Endothelial cell of hepatic sinusoid (primary cell): ENCODE measurements around the gene ACSBG1.

Experiments used
- in situ Hi-C: cut with HindIII; loops from 2 replicates; pipeline ENCODE4 v1.10.0; 2017; ENCODE audit warnings: low sequenced_read_pairs

ACSBG1 gene

GRCh38 chr15:78234515-78235040 lies at the start of gene ACSBG1:
TSS of gene ACSBG1 (minus strand) at chr15:78234565. CDS start at chr15:78234501, 64 bp downstream.
- in situ Hi-C loops, result no loop called here

- in situ Hi-C loops, result no loop called here
These were observed 48.0 kb upstream of the ACSBG1 start for GRCh38 chr15:78282324-78282723.

- in situ Hi-C loops, result no loop called here
These were observed 46.1 kb upstream of the ACSBG1 start for GRCh38 chr15:78280319-78281072.

GRCh38 chr15:78276064-78276943 lies 41.9 kb upstream of the ACSBG1 start:
- in situ Hi-C loops, result no loop called here

GRCh38 chr15:78274994-78275393 lies 40.6 kb upstream of the ACSBG1 start:
- in situ Hi-C loops, result no loop called here

GRCh38 chr15:78272776-78273175 lies 38.4 kb upstream of the ACSBG1 start:
- in situ Hi-C loops, result no loop called here

GRCh38 chr15:78272316-78272715 lies 38.0 kb upstream of the ACSBG1 start:
- in situ Hi-C loops, result no loop called here

- in situ Hi-C loops, result no loop called here
These were observed 32.4 kb upstream of the ACSBG1 start for GRCh38 chr15:78266806-78267205.

- in situ Hi-C loops, result no loop called here
These were observed 31.9 kb upstream of the ACSBG1 start for GRCh38 chr15:78266229-78266628.

GRCh38 chr15:78265752-78266224 lies 31.4 kb upstream of the ACSBG1 start:
- in situ Hi-C loops, result no loop called here

GRCh38 chr15:78265137-78265460 lies 30.7 kb upstream of the ACSBG1 start:
- in situ Hi-C loops, result no loop called here

- in situ Hi-C loops, result no loop called here
These were observed 30.2 kb upstream of the ACSBG1 start, which contains the start of gene DNAJA4 for GRCh38 chr15:78264304-78265136. TSS of gene DNAJA4 (plus strand) at chr15:78264562. CDS start at chr15:78264764, 202 bp downstream.

GRCh38 chr15:78263907-78264303 lies 29.5 kb upstream of the ACSBG1 start:
- in situ Hi-C loops, result no loop called here

GRCh38 chr15:78263351-78263781 lies 29.0 kb upstream of the ACSBG1 start:
- in situ Hi-C loops, result no loop called here

- in situ Hi-C loops, result no loop called here
These were observed 26.7 kb upstream of the ACSBG1 start for GRCh38 chr15:78261062-78261461.

- in situ Hi-C loops, result no loop called here
These were observed 26.1 kb upstream of the ACSBG1 start for GRCh38 chr15:78260489-78260888.

- in situ Hi-C loops, result loop anchor here (5.0 kb wide), 2 partner anchors 62 to 122 kb away; no protein-coding TSS in a partner anchor
These were observed 24.9 kb upstream of the ACSBG1 start for GRCh38 chr15:78259232-78259631.

- in situ Hi-C loops, result loop anchor here (5.0 kb wide), 2 partner anchors 60 to 120 kb away; no protein-coding TSS in a partner anchor
These were observed 23.3 kb upstream of the ACSBG1 start for GRCh38 chr15:78257681-78258080.

- in situ Hi-C loops, result loop anchor here (5.0 kb wide), 2 partner anchors 59 to 119 kb away; no protein-coding TSS in a partner anchor
These were observed 21.7 kb upstream of the ACSBG1 start for GRCh38 chr15:78256044-78256437.

- in situ Hi-C loops, result loop anchor here (5.0 kb wide), 2 partner anchors 58 to 118 kb away; no protein-coding TSS in a partner anchor
These were observed 21.2 kb upstream of the ACSBG1 start for GRCh38 chr15:78255421-78256043.
